ENCODE results near the gene CLEC4A. TPM values are rescaled to one million over a fixed set of nuclear protein-coding genes. Genes with fewer than 3 reads are reported as not detected.
"Not testable (repeated sequence)": the region's sequence is repeated elsewhere in the genome, so short reads cannot be mapped to it uniquely, and the experiment has no call there.

Gene CLEC4A
- total RNA-seq, 1 donor, result 31.3 TPM

DNA sequence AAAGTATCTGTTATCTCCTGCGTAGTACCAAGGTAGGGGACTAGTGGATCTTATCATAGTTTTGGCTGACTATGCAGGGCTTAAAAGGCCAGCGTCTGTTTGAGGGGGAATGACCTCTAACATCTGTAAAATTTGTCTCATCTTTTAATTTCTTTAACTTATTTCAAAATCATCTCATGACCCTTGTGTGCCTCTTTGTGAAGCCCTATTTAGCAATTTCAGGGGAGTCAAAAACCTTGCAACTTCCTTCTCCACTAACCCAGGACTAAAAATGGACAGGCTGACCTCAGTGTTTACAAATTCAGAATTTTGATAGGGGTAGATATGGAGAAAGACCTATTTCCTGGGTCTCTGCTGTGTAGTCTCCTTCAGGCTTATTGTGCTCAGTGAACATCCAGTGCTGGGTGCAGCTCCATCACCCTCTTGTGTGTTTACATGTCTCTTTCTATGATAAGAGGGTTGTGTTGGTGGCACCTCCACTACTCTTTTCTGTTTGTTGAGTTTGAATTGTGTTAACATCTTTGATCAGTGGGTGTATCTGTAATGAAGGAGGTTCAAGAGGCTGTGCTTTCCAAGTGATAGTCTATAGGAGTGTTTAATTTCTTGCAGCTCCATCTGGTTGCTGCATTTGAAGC lies 27.0 kb upstream of the CLEC4A start:
- Histone ChIP-seq H3K4me1 (ENCODE audit: insufficient read depth, low read length) (peaks cover 22% of the 10 kb centered on the region), H3K9me3 (ENCODE audit: low read depth, low read length) (no peaks in the 10 kb centered on the region), H3K4me3 (ENCODE audit: low read length) (no peak overlapping the region), H3K27me3 (ENCODE audit: insufficient read depth, low read length) (no peaks in the 10 kb centered on the region)

DNA sequence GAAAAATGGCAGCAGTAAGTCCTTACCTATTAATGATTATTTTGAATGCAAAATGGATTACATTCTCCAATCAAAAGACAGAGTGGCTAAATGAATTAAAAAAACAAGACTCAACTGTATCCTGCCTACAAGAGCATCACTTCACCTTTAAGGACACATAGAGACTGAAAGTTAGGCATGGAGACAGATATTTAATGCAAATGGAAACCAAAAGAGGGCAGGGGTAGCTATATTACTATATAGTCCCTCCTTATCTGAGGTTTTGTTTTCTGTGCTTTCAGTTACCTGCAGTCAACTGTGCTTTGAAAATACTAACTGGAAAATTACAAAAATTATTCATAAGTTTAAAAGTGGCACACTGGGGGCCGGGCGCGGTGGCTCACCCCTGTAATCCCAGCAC lies 24.2 kb upstream of the CLEC4A start:
- H3K4me1 ChIP-seq (ENCODE audit: insufficient read depth, low read length), result peaks cover 22% of the 10 kb centered on the region
- no peaks in the 10 kb centered on the region for H3K9me3 ChIP-seq (ENCODE audit: low read depth, low read length)
- no peak overlapping the region for H3K4me3 ChIP-seq (ENCODE audit: low read length)
- no peaks in the 10 kb centered on the region for H3K27me3 ChIP-seq (ENCODE audit: insufficient read depth, low read length)

DNA sequence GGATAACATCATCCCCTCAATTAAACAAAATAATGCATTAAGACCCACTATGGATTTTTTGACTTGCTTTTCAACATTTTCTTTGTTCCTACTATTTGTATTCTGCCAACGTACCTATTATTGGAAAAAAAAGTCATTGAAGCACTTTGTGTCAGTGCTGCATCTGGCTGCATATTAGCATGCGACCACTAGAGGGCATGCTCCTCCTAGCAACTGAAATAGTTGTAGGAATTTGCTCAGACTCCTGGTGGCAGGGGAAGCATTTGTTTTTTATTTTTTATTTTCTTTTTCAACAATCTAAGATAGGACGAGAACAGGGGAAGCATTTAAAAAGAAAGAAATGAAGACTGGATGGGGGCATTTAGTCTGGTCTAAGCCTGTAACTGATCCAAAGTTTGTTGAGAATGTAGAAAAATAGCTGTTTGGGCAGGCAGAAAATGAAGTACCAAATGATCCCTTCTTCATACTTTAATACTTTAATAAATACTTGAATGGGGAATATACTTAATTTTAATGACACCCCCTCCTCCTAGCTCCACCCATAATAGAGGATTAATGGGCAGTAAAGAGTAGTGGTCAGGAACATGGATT lies 14.5 kb upstream of the CLEC4A start:
- no peaks in the 10 kb centered on the region for H3K4me1 ChIP-seq (ENCODE audit: insufficient read depth, low read length)
- no peaks in the 10 kb centered on the region for H3K9me3 ChIP-seq (ENCODE audit: low read depth, low read length)
- H3K27me3 ChIP-seq (ENCODE audit: insufficient read depth, low read length), result no peaks in the 10 kb centered on the region
- no peak overlapping the region for H3K4me3 ChIP-seq (ENCODE audit: low read length)

DNA sequence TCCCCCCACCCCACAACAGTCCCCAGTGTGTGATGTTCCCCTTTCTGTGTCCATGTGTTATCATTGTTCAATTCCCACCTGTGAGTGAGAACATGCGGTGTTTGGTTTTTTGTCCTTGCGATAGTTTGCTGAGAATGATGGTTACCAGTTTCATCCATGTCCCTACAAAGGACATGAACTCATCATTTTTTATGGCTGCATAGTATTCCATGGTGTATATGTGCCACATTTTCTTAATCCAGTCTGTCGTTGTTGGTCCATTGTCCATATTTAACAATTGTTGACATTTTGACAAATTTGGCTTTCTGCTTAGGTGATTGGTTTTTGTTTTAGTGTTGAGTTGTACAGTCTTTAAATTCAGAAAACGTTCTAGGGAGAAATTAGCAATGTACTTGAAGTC lies 10.3 kb upstream of the CLEC4A start:
- H3K27me3 ChIP-seq (ENCODE audit: insufficient read depth, low read length); H3K9me3 ChIP-seq (ENCODE audit: low read depth, low read length); H3K4me1 ChIP-seq (ENCODE audit: insufficient read depth, low read length); H3K4me3 ChIP-seq (ENCODE audit: low read length): not testable (repeated sequence)

DNA sequence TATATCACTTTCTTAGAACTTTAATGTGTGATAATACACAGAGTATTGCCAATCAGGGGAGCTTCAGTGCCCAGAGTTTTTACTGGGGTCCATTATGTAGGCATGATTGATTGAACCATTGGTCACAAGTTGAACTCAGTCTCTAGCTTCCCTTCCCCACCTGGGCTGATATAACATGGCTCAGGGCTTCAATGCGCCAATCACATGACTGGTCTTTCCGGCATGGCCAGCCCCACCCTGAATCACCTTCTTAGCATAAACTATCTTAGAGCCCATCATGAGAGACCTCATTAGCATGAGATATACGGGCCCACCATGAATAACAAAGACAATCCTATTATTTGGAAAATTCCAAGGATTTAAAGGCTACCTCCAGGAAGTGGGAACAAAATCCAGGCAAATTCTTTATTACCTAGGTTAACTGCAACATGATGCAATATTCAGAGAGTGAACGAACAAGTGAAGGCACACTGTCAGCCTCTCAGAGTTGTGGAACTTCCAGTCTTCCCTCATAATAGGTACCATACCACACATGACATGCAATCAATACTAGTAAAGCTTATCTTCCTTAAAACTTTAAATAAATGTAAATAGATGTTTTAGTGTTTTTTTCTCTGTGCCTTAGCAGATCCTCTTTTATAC lies 3.2 kb upstream of the CLEC4A start:
- Histone ChIP-seq H3K4me3 (ENCODE audit: low read length) (no peak overlapping the region), H3K4me1 (ENCODE audit: insufficient read depth, low read length) (peaks cover 10% of the 10 kb centered on the region), H3K27me3 (ENCODE audit: insufficient read depth, low read length) (no peaks in the 10 kb centered on the region), H3K9me3 (ENCODE audit: low read depth, low read length) (no peaks in the 10 kb centered on the region)

DNA sequence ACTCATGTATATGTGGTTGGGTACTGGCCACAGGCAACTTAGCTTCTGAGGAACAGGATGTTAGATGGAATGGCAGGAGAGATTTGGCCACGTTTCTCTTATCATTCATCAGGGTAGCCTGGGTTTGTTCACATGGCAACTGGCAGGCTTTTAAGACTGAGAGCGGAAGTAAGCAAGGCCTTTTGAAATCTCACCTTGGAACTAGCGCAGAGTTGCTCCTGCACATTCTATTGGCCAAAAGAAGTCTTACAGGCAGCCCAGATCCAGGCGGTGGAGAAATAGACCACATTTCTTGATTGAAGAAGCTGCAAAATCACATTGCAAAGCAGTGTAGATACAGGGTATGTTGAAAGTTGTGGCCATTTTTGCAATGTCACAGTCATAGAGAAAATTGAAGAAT lies 3.7 kb downstream of the CLEC4A start:
- H3K4me1 ChIP-seq (ENCODE audit: insufficient read depth, low read length), result peaks cover 42% of the 10 kb centered on the region
- H3K27me3 ChIP-seq (ENCODE audit: insufficient read depth, low read length), result no peaks in the 10 kb centered on the region
- H3K4me3 ChIP-seq (ENCODE audit: low read length), result no peak overlapping the region
- no peaks in the 10 kb centered on the region for H3K9me3 ChIP-seq (ENCODE audit: low read depth, low read length)

DNA sequence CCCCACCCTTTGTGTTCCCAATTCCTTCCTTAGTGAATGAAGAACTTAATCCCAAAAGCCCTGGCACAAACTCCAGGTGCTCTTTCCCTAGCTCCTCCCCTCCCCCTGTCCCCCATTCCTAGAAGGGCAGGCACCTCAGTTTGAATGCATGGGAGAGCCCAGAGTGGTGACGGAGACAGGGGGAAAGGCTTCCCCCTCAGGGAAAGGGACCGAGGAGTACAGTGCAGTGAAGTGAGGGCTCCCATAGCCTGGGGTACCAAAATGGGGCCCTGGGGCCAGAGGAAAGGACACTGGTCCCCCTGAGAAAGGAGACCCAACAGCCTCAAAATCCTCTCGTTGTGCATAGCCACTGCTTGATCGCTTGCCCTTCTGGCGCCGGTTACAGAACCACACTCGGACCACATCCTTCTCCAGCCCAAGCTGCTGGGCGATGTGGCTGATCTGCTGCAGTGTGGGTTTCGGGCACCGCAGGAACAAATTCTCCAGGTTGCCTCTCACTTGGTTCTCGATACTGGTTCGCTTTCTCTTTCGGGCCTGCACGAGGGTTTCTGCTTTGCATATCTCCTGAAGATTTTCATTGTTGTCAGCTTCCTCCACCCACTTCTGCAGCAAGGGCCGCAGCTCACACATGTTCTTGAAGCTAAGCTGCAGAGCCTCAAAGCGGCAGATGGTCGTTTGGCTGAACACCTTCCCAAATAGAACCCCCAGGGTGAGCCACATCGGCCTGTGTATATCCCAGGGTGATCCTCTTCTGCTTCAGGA lies 10.4 kb downstream of the CLEC4A start:
- H3K9me3 ChIP-seq (ENCODE audit: low read depth, low read length); H3K4me1 ChIP-seq (ENCODE audit: insufficient read depth, low read length); H3K27me3 ChIP-seq (ENCODE audit: insufficient read depth, low read length); H3K4me3 ChIP-seq (ENCODE audit: low read length): not testable (repeated sequence)

DNA sequence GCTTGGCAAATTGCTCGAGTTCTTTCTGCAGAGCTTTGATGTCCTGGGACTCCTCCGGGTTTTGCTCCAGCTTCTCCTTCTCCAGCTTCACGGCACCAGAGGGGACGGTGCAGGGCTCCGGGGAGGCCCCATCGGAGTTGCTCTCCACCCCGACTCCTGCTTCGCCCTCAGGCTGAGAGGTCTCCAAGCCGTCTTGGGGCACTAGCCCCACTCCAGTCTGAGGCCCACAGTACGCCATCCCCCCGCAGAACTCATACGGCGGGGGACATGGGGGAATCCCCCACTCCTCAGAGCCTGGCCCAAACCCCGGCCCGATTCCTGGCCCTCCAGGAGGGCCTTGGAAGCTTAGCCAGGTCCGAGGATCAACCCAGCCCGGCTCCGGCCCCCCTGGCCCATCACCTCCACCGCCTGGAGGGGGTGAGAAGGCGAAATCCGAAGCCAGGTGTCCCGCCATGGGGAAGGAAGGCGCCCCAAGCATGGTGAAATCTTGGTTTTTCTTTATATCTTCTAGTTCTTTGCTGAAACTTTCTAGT lies 11.0 kb downstream of the CLEC4A start:
- not testable (repeated sequence) for H3K9me3 ChIP-seq (ENCODE audit: low read depth, low read length); H3K27me3 ChIP-seq (ENCODE audit: insufficient read depth, low read length); H3K4me3 ChIP-seq (ENCODE audit: low read length); H3K4me1 ChIP-seq (ENCODE audit: insufficient read depth, low read length)

DNA sequence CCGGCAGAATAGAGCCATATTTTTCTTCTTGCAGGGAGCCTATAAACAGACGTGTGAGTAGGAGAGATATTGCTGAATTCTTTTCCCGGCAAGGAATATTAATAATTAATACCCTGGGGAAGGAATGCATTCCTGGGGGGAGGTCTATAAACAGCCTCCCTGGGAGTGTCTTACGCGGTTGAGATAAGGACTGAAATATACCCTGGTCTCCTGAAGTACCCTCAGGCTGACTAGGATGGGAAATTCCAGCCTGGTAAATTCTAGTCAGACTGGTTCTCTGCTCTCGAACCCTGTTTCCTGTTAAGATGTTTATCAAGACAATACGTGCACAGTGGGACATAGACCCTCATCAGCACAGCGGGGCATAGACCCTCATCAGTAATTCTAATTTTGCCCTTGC lies 18.2 kb downstream of the CLEC4A start:
- H3K9me3 ChIP-seq (ENCODE audit: low read depth, low read length); H3K4me3 ChIP-seq (ENCODE audit: low read length); H3K27me3 ChIP-seq (ENCODE audit: insufficient read depth, low read length); H3K4me1 ChIP-seq (ENCODE audit: insufficient read depth, low read length): not testable (repeated sequence)

DNA sequence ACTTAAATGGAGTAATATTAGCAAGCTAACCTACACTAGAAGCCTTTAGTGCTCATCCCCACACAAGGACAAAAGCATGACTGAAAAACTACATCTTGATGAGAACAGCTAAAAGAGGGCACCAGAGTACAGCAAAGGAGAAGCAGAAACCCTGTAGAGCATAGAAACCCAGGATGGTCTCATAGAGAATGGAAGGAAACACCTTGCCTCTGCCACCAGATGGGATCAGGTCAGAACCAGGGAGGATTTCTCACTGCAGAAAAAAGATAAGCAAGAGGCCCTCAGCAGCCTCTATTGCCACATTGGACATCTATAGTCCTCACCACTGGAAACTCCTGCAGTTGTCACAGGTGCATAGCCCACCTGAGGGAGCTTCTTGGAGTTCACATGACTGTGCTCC lies 19.8 kb downstream of the CLEC4A start:
- Histone ChIP-seq H3K4me3 (ENCODE audit: low read length) (no peak overlapping the region), H3K9me3 (ENCODE audit: low read depth, low read length) (no peaks in the 10 kb centered on the region), H3K4me1 (ENCODE audit: insufficient read depth, low read length) (no peaks in the 10 kb centered on the region), H3K27me3 (ENCODE audit: insufficient read depth, low read length) (no peaks in the 10 kb centered on the region)

DNA sequence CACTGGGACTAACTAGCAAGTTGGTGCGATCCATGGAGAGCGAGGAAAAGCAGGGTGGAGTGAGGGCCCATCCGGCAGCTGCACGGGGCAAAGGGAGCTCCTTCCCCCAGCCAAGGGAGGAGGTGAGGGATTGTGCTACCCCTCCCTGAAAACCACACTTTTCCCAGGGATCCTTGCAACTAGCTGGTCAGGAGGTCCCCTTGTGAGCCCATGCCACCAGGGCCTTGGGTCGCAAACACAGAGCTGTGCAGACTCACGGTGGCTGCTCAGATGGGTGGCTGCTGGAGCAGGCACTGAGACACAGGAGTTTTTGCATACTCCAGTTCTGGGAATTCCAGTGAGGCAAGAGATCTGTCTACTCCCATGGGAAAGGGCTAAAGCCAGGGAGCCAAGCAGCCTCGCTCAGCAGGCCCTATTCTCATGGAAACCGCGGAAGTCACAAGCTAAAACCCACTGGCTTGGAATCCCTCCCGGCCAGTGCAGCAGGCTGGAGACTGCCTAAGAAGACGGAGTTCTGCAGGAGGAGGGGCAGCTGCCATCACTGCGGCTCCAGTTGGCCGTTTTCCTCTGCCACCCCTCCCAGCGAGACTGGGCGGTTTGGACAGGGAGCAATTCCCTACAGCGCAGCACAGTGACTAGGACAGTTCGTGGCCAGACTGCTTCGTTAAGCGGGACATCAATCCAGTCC lies 22.5 kb downstream of the CLEC4A start:
- Histone ChIP-seq H3K9me3 (ENCODE audit: low read depth, low read length) (no peaks in the 10 kb centered on the region), H3K4me3 (ENCODE audit: low read length) (no peak overlapping the region), H3K27me3 (ENCODE audit: insufficient read depth, low read length) (no peaks in the 10 kb centered on the region), H3K4me1 (ENCODE audit: insufficient read depth, low read length) (no peaks in the 10 kb centered on the region)

DNA sequence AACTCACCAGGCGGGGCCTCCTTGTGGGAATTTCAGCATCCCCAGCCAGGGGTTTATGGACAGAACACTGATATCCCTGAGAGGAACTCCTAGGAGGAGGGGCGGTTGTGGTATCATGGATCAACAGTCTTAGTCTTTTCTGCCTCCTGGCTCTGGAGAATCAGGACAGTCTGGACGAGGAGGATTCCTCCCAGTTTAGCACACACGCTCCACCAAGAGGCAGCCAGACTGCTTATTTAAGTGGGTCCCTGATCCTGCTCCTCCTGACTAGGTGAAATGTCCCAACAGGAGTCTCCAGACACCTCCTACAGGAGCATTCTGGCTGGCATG lies 23.0 kb downstream of the CLEC4A start:
- H3K4me3 ChIP-seq (ENCODE audit: low read length), result no peak overlapping the region
- H3K9me3 ChIP-seq (ENCODE audit: low read depth, low read length), result no peaks in the 10 kb centered on the region
- no peaks in the 10 kb centered on the region for H3K4me1 ChIP-seq (ENCODE audit: insufficient read depth, low read length)
- H3K27me3 ChIP-seq (ENCODE audit: insufficient read depth, low read length), result no peaks in the 10 kb centered on the region

DNA sequence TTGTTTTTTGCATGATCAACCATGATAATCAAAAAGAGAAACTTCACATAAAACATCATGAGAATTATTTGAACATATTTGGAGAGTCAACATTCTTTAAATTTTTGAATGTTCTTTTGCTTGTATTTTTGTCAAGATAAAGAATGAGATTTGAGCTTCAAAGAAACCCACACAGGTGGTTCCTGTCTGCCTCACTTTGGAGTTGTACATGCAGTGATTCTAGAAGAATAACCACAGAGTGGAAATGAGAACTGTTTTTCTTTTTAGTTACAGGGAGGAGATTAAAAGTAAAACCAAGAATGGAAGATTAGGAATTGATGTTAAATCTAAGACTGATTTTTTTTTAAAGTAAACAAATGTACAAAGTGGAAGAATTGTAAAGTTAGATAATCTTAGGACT lies 31.1 kb downstream of the CLEC4A start:
- Histone ChIP-seq H3K9me3 (ENCODE audit: low read depth, low read length) (no peaks in the 10 kb centered on the region), H3K4me1 (ENCODE audit: insufficient read depth, low read length) (peaks cover 25% of the 10 kb centered on the region), H3K27me3 (ENCODE audit: insufficient read depth, low read length) (no peaks in the 10 kb centered on the region), H3K4me3 (ENCODE audit: low read length) (no peak overlapping the region)

DNA sequence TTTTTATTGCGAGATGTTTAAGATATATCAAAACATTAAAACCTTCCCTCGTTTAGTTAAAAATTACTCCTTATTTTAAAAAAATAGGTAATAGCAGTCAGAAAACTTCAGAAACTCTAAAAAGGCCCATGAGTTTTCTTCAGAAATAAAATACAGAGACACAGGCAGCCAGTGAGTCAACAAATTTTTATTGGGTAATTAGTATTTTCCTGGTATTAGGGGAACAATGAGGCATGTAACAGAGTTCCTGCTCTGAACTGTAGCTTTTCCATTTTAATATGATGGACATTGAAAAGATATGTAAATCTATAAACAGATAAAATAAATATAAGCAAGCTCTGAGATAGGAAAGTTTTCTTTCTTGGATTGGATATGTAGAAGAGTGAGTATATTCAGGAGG lies 33.0 kb downstream of the CLEC4A start:
- no peaks in the 10 kb centered on the region for H3K9me3 ChIP-seq (ENCODE audit: low read depth, low read length)
- no peak overlapping the region for H3K4me3 ChIP-seq (ENCODE audit: low read length)
- H3K27me3 ChIP-seq (ENCODE audit: insufficient read depth, low read length), result no peaks in the 10 kb centered on the region
- peaks cover 25% of the 10 kb centered on the region for H3K4me1 ChIP-seq (ENCODE audit: insufficient read depth, low read length)

DNA sequence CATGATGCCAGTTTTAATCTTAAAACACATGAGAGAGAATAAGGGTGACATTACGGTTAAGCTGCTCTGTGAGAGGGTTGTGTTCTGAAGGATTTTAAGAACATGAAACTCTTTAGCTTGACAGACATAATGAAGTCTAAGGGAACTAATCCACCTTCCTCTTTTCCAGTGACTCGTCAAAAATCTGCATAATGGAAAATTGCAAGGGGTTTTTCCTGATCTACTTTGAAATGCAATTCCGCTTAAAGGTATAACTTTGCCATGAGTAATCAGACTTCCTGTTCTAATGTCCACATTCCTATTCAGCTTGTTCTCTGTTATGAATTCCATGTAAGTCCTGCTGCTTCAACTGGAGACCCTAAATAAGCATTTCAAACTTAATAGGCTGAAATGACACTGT lies 33.4 kb downstream of the CLEC4A start, which contains the start of gene ZNF705A:
TSS of gene ZNF705A (plus strand) at position 171 of the 400 bp plus-strand sequence. CDS start 15,611 bp downstream, outside the sequence.
- H3K4me3 ChIP-seq (ENCODE audit: low read length), result no peak within 1 kb of the TSS
- H3K9me3 ChIP-seq (ENCODE audit: low read depth, low read length), result no peaks in the 10 kb centered on the region
- no peaks in the 10 kb centered on the region for H3K27me3 ChIP-seq (ENCODE audit: insufficient read depth, low read length)
- H3K4me1 ChIP-seq (ENCODE audit: insufficient read depth, low read length), result peaks cover 25% of the 10 kb centered on the region

All from mononuclear cell (primary cell).